Osteoblast (primary cell): Measurements from ENCODE around the gene PLEKHH1. TPM values are rescaled to one million over a fixed set of nuclear protein-coding genes. Genes with fewer than 3 reads are reported as not detected.
A peak's percentile ranks its signal among the peaks of the same experiment; 100 is the strongest.

Source experiments
- DNase-seq: peaks from one replicate; pipeline ENCODE4 v3.0.0; 2011; ENCODE audit warnings: low spot score, mixed read lengths; ENCODE audit not compliant: insufficient read length; ENCODE audit errors: missing footprints
- H2AFZ ChIP-seq: 2 replicates; pipeline ENCODE4 v1.6.0; 2011; ENCODE audit warnings: mild to moderate bottlenecking, low read length
- H3K27ac ChIP-seq: 2 replicates; pipeline ENCODE4 v1.5.1; 2011; ENCODE audit warnings: mild to moderate bottlenecking, low read depth, low read length, moderate library complexity
- H3K27me3 ChIP-seq: 2 replicates; pipeline ENCODE4 v1.6.0; 2012; ENCODE audit warnings: mild to moderate bottlenecking, control low read depth, inconsistent platforms, low read length, moderate library complexity; ENCODE audit not compliant: insufficient read depth
- H3K36me3 ChIP-seq: 2 replicates; pipeline ENCODE4 v1.5.1; 2011; ENCODE audit warnings: mild to moderate bottlenecking, low read length, control low read depth, moderate library complexity; ENCODE audit not compliant: insufficient read depth
- H3K4me1 ChIP-seq: 2 replicates; pipeline ENCODE4 v1.5.1; 2011; ENCODE audit warnings: mild to moderate bottlenecking, low read length, control low read depth, moderate library complexity; ENCODE audit not compliant: insufficient read depth
- H3K4me2 ChIP-seq: 2 replicates; pipeline ENCODE4 v1.6.0; 2011; ENCODE audit warnings: mild to moderate bottlenecking, low read length; ENCODE audit not compliant: insufficient read depth
- H3K4me3 ChIP-seq: fragments of 200-600 bp; sonication (generic); 3 replicates; pipeline ENCODE4 v1.5.1; 2012; ENCODE audit warnings: mild to moderate bottlenecking, low read length, inconsistent platforms; ENCODE audit not compliant: insufficient read depth
- H3K79me2 ChIP-seq: 2 replicates; pipeline ENCODE4 v1.6.0; 2012; ENCODE audit warnings: mild to moderate bottlenecking, low read length, control low read depth, inconsistent platforms; ENCODE audit not compliant: insufficient read depth
- H3K9me3 ChIP-seq: 2 replicates; pipeline ENCODE4 v1.5.1; 2011; ENCODE audit warnings: low read depth, low read length, control low read depth
- H4K20me1 ChIP-seq: 2 replicates; pipeline ENCODE4 v1.6.0; 2012; ENCODE audit warnings: mild to moderate bottlenecking, low read length, control low read depth; ENCODE audit not compliant: insufficient read depth
- CTCF ChIP-seq: IDR thresholded peaks from 2 replicates; pipeline ENCODE4 v1.5.1; 2011; ENCODE audit warnings: mild to moderate bottlenecking, low read depth, low read length, moderate library complexity; ENCODE audit errors: extremely low read depth
- total RNA-seq: library from RNA; depleted of rRNA; stranded (reverse); fragments of >200 nt; gene quantifications from 2 replicates; pipeline ENCODE4 v1.2.3, GENCODE V29; 2012

PLEKHH1 gene
- total RNA-seq, 1 donor = 1.1 TPM

GRCh38 chr14:67517083-67517482 lies 16.0 kb upstream of the PLEKHH1 start:
- Histone ChIP-seq H3K79me2 (no peaks in the 10 kb centered on the region), H3K27ac (no peak overlapping the region), H3K4me2 (no peak overlapping the region), H4K20me1 (no peaks in the 10 kb centered on the region), H3K4me1 (no peaks in the 10 kb centered on the region), H3K4me3 (no peak overlapping the region), H3K27me3 (peaks cover 63% of the 10 kb centered on the region), H3K36me3 (no peaks in the 10 kb centered on the region), H3K9me3 (no peaks in the 10 kb centered on the region), H2AFZ (no peak overlapping the region)
- DNase-seq = peak; percentile 71
- no peak for TF ChIP-seq CTCF

GRCh38 chr14:67519406-67519805 lies 13.7 kb upstream of the PLEKHH1 start:
- Histone ChIP-seq H3K27me3 (peaks cover 78% of the 10 kb centered on the region), H3K79me2 (no peaks in the 10 kb centered on the region), H3K9me3 (no peaks in the 10 kb centered on the region), H3K36me3 (no peaks in the 10 kb centered on the region), H4K20me1 (no peaks in the 10 kb centered on the region), H3K4me3 (no peak overlapping the region), H3K4me2 (no peak overlapping the region), H3K4me1 (no peaks in the 10 kb centered on the region), H3K27ac (no peak overlapping the region), H2AFZ (no peak overlapping the region)
- TF ChIP-seq CTCF = no peak
- DNase-seq = peak; percentile 69

GRCh38 chr14:67520482-67520881 lies 12.6 kb upstream of the PLEKHH1 start:
- H3K79me2 ChIP-seq = no peaks in the 10 kb centered on the region
- H3K4me2 ChIP-seq = no peak overlapping the region
- peaks cover 84% of the 10 kb centered on the region for H3K27me3 ChIP-seq
- H2AFZ ChIP-seq = no peak overlapping the region
- H3K27ac ChIP-seq = no peak overlapping the region
- TF ChIP-seq CTCF = no peak
- no peaks in the 10 kb centered on the region for H3K36me3 ChIP-seq
- no peak for DNase-seq
- no peaks in the 10 kb centered on the region for H3K9me3 ChIP-seq
- no peaks in the 10 kb centered on the region for H3K4me1 ChIP-seq
- no peaks in the 10 kb centered on the region for H4K20me1 ChIP-seq
- H3K4me3 ChIP-seq = no peak overlapping the region

- Histone ChIP-seq H3K4me3 (no peak overlapping the region), H3K27me3 (peaks cover 72% of the 10 kb centered on the region), H2AFZ (no peak overlapping the region), H3K79me2 (no peaks in the 10 kb centered on the region), H4K20me1 (no peaks in the 10 kb centered on the region), H3K4me2 (no peak overlapping the region), H3K27ac (no peak overlapping the region), H3K36me3 (no peaks in the 10 kb centered on the region), H3K4me1 (no peaks in the 10 kb centered on the region), H3K9me3 (no peaks in the 10 kb centered on the region)
- no peak for TF ChIP-seq CTCF
- DNase-seq = no peak
Measured at GRCh38 chr14:67522270-67522669, 10.8 kb upstream of the PLEKHH1 start.
